Endothelial cell of umbilical vein (primary cell): ENCODE measurements around the gene SRRM3. TPM values are rescaled to one million over a fixed set of nuclear protein-coding genes. Genes with fewer than 3 reads are reported as not detected.

ENCODE experiments used
- BruUV-seq: library from RNA; stranded (reverse); fragments of 400-500 nt; replicated peaks from 2 replicates; lab custom pipeline; 2021; lab: Mats Ljungman, UMichigan
- CTCF ChIA-PET: fragments of 300-600, 350-600 bp; sonication (Branson Sonifier 250); formaldehyde crosslinking; loops from one replicate; lab custom pipeline; 2021; ENCODE audit warnings: antibody characterized with exemption, inconsistent platforms; lab: Charles Lee
- POLR2A ChIA-PET: fragments of 300-600, 350-600 bp; sonication (Branson Sonifier 250); formaldehyde crosslinking; loops from one replicate; lab custom pipeline; 2021; ENCODE audit warnings: antibody characterized with exemption, inconsistent platforms; lab: Charles Lee
- DNase-seq: peaks from one replicate; pipeline ENCODE4 v3.0.0-alpha.2; 2011; ENCODE audit warnings: low read depth, low spot score
- FAIRE-seq: peaks from 2 replicates; lab custom pipeline; 2011; peaks lifted over from hg19 to GRCh38; lab: Jason Lieb, UNC
- H2AFZ ChIP-seq: 2 replicates; pipeline ENCODE4 v1.6.0; 2012; ENCODE audit warnings: low read depth, low read length, control low read depth, inconsistent platforms
- H3K27ac ChIP-seq: 2 replicates; pipeline ENCODE4 v1.5.1; 2011; ENCODE audit warnings: low read depth, mild to moderate bottlenecking, control low read depth, low read length, moderate library complexity; ENCODE audit not compliant: insufficient read depth
- H3K27me3 ChIP-seq, 2 experiments: 2 replicates each; pipeline versions ENCODE4 v1.6.0 to v1.6.1; 2011; ENCODE audit warnings: low read length in 2 of 2, mixed read lengths in 1 of 2; ENCODE audit not compliant: control insufficient read depth in 2 of 2, insufficient read depth in 2 of 2
- H3K36me3 ChIP-seq, 2 experiments: 2 replicates in 1 of 2; 3 replicates in 1 of 2; pipeline ENCODE4 v1.5.1; 2011; ENCODE audit warnings: low read length in 2 of 2, mild to moderate bottlenecking in 1 of 2, moderate library complexity in 1 of 2; ENCODE audit not compliant: control insufficient read depth in 2 of 2, insufficient read depth in 2 of 2; ENCODE audit errors: extremely low read depth in 1 of 2
- H3K4me1 ChIP-seq: 3 replicates; pipeline ENCODE4 v1.5.1; 2011; ENCODE audit warnings: mild to moderate bottlenecking, low read length; ENCODE audit not compliant: control insufficient read depth, insufficient read depth; ENCODE audit errors: extremely low read depth
- H3K4me2 ChIP-seq: 2 replicates; pipeline ENCODE4 v1.6.1; 2011; ENCODE audit warnings: low read length, control low read depth, mixed read lengths; ENCODE audit not compliant: insufficient read depth
- H3K4me3 ChIP-seq, 3 experiments: fragments of 200-600 bp in 1 of 3; sonication (generic), shearing (Covaris generic) in 1 of 3; replicated peaks in 1 of 3; 2 replicates each; pipeline ENCODE4 v1.5.1; 2011 to 2016; ENCODE audit warnings: control low read depth in 3 of 3, low read length in 3 of 3, mild to moderate bottlenecking in 2 of 3, inconsistent platforms in 1 of 3, low read depth in 1 of 3, moderate library complexity in 1 of 3; ENCODE audit not compliant: insufficient read depth in 1 of 3
- H3K79me2 ChIP-seq: 2 replicates; pipeline ENCODE4 v1.6.0; 2012; ENCODE audit warnings: low read length, inconsistent platforms; ENCODE audit not compliant: control insufficient read depth, insufficient read depth
- H3K9ac ChIP-seq: replicated peaks from 2 replicates; pipeline ENCODE3; 2011; ENCODE audit warnings: low read length, control low read depth; ENCODE audit not compliant: insufficient read depth; ENCODE audit errors: extremely low read depth
- H3K9me1 ChIP-seq: replicated peaks from 3 replicates; pipeline ENCODE4 v1.6.0; 2011; ENCODE audit warnings: mild to moderate bottlenecking, low read length; ENCODE audit not compliant: control insufficient read depth, insufficient read depth; ENCODE audit errors: extremely low read depth
- H3K9me3 ChIP-seq: replicated peaks from 2 replicates; pipeline ENCODE4 v1.5.1; 2012; ENCODE audit warnings: low read length, inconsistent platforms; ENCODE audit not compliant: control insufficient read depth, insufficient read depth
- H4K20me1 ChIP-seq: replicated peaks from 2 replicates; pipeline ENCODE3; 2011; ENCODE audit warnings: mild to moderate bottlenecking, low read length; ENCODE audit not compliant: control insufficient read depth, insufficient read depth; ENCODE audit errors: extremely low read depth
- EZH2 ChIP-seq: IDR thresholded peaks from 2 replicates; pipeline ENCODE4 v1.6.1; 2012; ENCODE audit warnings: borderline replicate concordance, low read depth, mild to moderate bottlenecking, moderate library complexity, low read length, inconsistent platforms; ENCODE audit not compliant: severe bottlenecking
- FOS ChIP-seq: IDR thresholded peaks from 2 replicates; pipeline ENCODE4 v1.6.1; 2011; ENCODE audit warnings: mild to moderate bottlenecking, low read length, moderate library complexity, borderline replicate concordance; ENCODE audit not compliant: insufficient read depth
- GATA2 ChIP-seq: IDR thresholded peaks from 2 replicates; pipeline ENCODE4 v1.7.0; 2011; ENCODE audit warnings: low read depth, mild to moderate bottlenecking, moderate library complexity, mixed read lengths, low read length; ENCODE audit not compliant: insufficient read length, insufficient read depth
- JUN ChIP-seq: IDR thresholded peaks from 2 replicates; pipeline ENCODE4 v1.6.1; 2011; ENCODE audit warnings: borderline replicate concordance, low read depth; ENCODE audit not compliant: insufficient read length, insufficient read depth
- MYC ChIP-seq: IDR thresholded peaks from one replicate; pipeline ENCODE4 v1.6.1; 2011; ENCODE audit warnings: mild to moderate bottlenecking, low read depth, low read length
- POLR2A ChIP-seq: IDR thresholded peaks from 2 replicates; pipeline ENCODE4 v1.6.1; 2012; ENCODE audit warnings: low read depth, mild to moderate bottlenecking, control low read depth, low read length
- POLR2AphosphoS5 ChIP-seq: IDR thresholded peaks from 2 replicates; pipeline ENCODE4 v1.6.1; 2012; ENCODE audit warnings: low read depth, mild to moderate bottlenecking, control low read depth, low read length, moderate library complexity; ENCODE audit not compliant: insufficient read depth
- dilution Hi-C: fragments of 300-500 bp; cut with MboI; formaldehyde crosslinking; loops from one replicate; pipeline ENCODE4 v1.15.0; 2019; ENCODE audit warnings: low sequenced_read_pairs; ENCODE audit not compliant: extremely low pct_ligation_motif_present
- intact Hi-C: fragments of 100-400 bp; cut with micrococcal nuclease; formaldehyde crosslinking; loops from one replicate; pipeline ENCODE4 v1.10.0; 2022
- polyA plus RNA-seq, 4 experiments: library from polyadenylated mRNA; depleted of rRNA in 3 of 4; stranded (reverse) in 3 of 4; unstranded in 1 of 4; fragments of >200 nt; gene quantifications; 2 replicates each; pipeline versions ENCODE4 v1.2.1 to v1.2.3, GENCODE V29; 2011 to 2012; ENCODE audit warnings: missing spikeins in 1 of 4
- total RNA-seq: library from RNA; stranded (reverse); gene quantifications from 2 replicates; pipeline ENCODE4 v1.2.3, GENCODE V29; 2021
- TF ChIP-seq, protein P1 (sequence below): IDR thresholded peaks from 2 replicates; pipeline ENCODE4 v1.6.1; 2011; ENCODE audit not compliant: insufficient read depth, insufficient read length
- TF ChIP-seq, protein P2 (sequence below), 2 donors: IDR thresholded peaks; 1 replicate in 1 of 2; 2 replicates in 1 of 2; pipeline ENCODE4 v1.5.1; 2011; ENCODE audit warnings: low read length in 2 of 2, mild to moderate bottlenecking in 2 of 2, moderate library complexity in 2 of 2, control low read depth in 1 of 2, inconsistent platforms in 1 of 2, low read depth in 1 of 2; ENCODE audit not compliant: insufficient read depth in 1 of 2; ENCODE audit errors: extremely low read depth in 1 of 2

SRRM3 gene
- total and polyA plus RNA-seq, 2 donors (not counting 3 experiments of a cell fraction or from before 2014, with no cell fraction given), result 4.4 to 5.4 TPM

DNA sequence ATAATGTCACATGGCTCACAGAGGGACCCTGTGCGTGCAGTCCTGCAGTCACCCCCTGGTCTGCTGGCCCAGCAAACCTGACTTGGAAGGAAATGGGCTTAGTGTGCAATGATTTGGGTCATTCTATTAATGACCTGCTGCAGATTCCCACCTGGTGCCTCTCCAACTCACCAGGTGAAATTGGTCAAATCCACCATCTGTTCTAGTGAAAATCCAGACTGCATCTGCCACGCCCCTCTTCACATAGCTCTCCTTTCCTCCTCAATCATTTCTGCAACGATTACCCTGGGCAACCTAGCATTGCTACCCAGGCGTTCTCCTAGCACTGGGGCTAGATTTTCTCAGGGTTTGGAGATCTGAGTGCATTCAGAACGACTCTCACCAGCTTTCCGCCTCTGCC lies 29.4 kb downstream of the SRRM3 start:
- TF ChIP-seq, protein P1, sequence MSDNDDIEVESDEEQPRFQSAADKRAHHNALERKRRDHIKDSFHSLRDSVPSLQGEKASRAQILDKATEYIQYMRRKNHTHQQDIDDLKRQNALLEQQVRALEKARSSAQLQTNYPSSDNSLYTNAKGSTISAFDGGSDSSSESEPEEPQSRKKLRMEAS, result no peak
- TF ChIP-seq GATA2 (no peak), MYC (no peak)
- no peak overlapping the region for H2AFZ ChIP-seq
- no peak overlapping the region for H3K9ac ChIP-seq
- DNase-seq (no peak), FAIRE-seq (no peak)
- POLR2A ChIA-PET, result no interaction called here
- peaks cover 0 to 5% of the 10 kb centered on the region in 2 experiments for H3K27me3 ChIP-seq
- H3K4me2 ChIP-seq, result no peak overlapping the region
- H3K4me3 ChIP-seq, result no peak overlapping the region
- CTCF ChIA-PET, result interaction anchor here (1.5 kb wide), 1 partner anchor 27 kb away, joined by 3 read pairs; no protein-coding TSS in a partner anchor
- no TSS peak for BruUV-seq
- H3K9me3 ChIP-seq, result no peaks in the 10 kb centered on the region
- no peaks in the 10 kb centered on the region for H3K36me3 ChIP-seq
- no peaks in the 10 kb centered on the region for H3K79me2 ChIP-seq
- H3K4me1 ChIP-seq, result no peaks in the 10 kb centered on the region
- H3K27ac ChIP-seq, result no peak overlapping the region
- dilution Hi-C loops, result no loop called here
- no peaks in the 10 kb centered on the region for H4K20me1 ChIP-seq
- intact Hi-C loops, result no loop called here
- no peaks in the 10 kb centered on the region for H3K9me1 ChIP-seq

DNA sequence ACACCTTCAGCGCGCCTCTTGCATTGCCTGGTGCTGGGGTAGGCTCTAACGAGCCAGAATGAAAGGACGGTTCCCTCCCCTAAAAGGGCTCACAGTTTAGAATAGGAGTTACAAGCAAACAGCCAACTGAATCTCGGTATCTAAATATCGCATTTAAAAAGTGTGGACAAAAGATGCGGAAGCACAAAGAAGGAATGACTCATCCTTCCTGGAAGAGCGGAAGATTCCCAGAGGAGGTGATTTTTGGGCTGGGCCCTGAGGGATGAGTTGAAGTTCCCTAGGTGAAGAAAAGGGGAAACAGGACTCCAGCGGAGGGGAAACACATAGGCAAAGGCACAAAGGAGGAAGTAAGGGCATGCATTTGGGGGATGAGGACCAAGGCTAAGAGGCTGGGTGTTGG lies 29.9 kb downstream of the SRRM3 start:
- DNase-seq (no peak), FAIRE-seq (no peak)
- H3K79me2 ChIP-seq, result no peaks in the 10 kb centered on the region
- no peaks in the 10 kb centered on the region for H4K20me1 ChIP-seq
- no peaks in the 10 kb centered on the region for H3K36me3 ChIP-seq
- no peak overlapping the region for H2AFZ ChIP-seq
- H3K4me1 ChIP-seq, result no peaks in the 10 kb centered on the region
- H3K9me1 ChIP-seq, result no peaks in the 10 kb centered on the region
- no peak overlapping the region for H3K27ac ChIP-seq
- no peak overlapping the region for H3K9ac ChIP-seq
- no peak overlapping the region for H3K4me3 ChIP-seq
- BruUV-seq, result no TSS peak
- TF ChIP-seq GATA2, result no peak
- no peak for TF ChIP-seq FOS
- no peak for TF ChIP-seq POLR2AphosphoS5
- TF ChIP-seq EZH2, result no peak
- no peak for TF ChIP-seq MYC
- no peak for TF ChIP-seq JUN
- TF ChIP-seq, protein P1, result no peak
- no peak for TF ChIP-seq POLR2A
- TF ChIP-seq, protein P2, sequence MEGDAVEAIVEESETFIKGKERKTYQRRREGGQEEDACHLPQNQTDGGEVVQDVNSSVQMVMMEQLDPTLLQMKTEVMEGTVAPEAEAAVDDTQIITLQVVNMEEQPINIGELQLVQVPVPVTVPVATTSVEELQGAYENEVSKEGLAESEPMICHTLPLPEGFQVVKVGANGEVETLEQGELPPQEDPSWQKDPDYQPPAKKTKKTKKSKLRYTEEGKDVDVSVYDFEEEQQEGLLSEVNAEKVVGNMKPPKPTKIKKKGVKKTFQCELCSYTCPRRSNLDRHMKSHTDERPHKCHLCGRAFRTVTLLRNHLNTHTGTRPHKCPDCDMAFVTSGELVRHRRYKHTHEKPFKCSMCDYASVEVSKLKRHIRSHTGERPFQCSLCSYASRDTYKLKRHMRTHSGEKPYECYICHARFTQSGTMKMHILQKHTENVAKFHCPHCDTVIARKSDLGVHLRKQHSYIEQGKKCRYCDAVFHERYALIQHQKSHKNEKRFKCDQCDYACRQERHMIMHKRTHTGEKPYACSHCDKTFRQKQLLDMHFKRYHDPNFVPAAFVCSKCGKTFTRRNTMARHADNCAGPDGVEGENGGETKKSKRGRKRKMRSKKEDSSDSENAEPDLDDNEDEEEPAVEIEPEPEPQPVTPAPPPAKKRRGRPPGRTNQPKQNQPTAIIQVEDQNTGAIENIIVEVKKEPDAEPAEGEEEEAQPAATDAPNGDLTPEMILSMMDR (IDR thresholded peaks at IDR 0.05; ENCODE audit: extremely low read depth in 1 of 2, insufficient read depth in 1 of 2, low read depth in 1 of 2, low read length in 2 of 2), result no peak
- ChIA-PET CTCF (interaction anchor here (1.5 kb wide), 2 partner anchors 9 to 26 kb away, joined by 3 read pairs; no protein-coding TSS in a partner anchor), POLR2A (no interaction called here)
- dilution Hi-C loops (no loop called here), intact Hi-C loops (no loop called here)
- no peaks in the 10 kb centered on the region for H3K9me3 ChIP-seq
- H3K27me3 ChIP-seq, result peaks cover 0 to 5% of the 10 kb centered on the region in 2 experiments
- H3K4me2 ChIP-seq, result no peak overlapping the region
